OCI-LY3 (cell line): ENCODE results near the gene PDIA5.

Source experiments
- CTCF ChIP-seq: fragments of 200-600, 300-600 bp; sonication (generic); IDR thresholded peaks from 2 replicates; pipeline ENCODE4 v1.5.1; 2014; ENCODE audit warnings: antibody characterized with exemption, low read length, low read depth
- EZH2phosphoT487 ChIP-seq: fragments of 200-600 bp; shearing (Covaris generic); IDR thresholded peaks from 2 replicates; pipeline ENCODE4 v1.6.1; 2018; ENCODE audit warnings: antibody characterized with exemption, mixed run types, low read depth

GRCh38 chr3:123085932-123086627 lies 19.3 kb downstream of the PDIA5 start:
- TF ChIP-seq CTCF, result no peak
- TF ChIP-seq EZH2phosphoT487, result no peak
